SW480 (cell line): ENCODE results near the gene CCR1.
"Not testable (repeated sequence)": the region's sequence is repeated elsewhere in the genome, so short reads cannot be mapped to it uniquely, and the experiment has no call there.

Experiments used
- DNase-seq: peaks from one replicate; pipeline ENCODE4 v3.0.0-alpha.2; 2016; ENCODE audit warnings: low spot score

The CCR1 gene

DNA sequence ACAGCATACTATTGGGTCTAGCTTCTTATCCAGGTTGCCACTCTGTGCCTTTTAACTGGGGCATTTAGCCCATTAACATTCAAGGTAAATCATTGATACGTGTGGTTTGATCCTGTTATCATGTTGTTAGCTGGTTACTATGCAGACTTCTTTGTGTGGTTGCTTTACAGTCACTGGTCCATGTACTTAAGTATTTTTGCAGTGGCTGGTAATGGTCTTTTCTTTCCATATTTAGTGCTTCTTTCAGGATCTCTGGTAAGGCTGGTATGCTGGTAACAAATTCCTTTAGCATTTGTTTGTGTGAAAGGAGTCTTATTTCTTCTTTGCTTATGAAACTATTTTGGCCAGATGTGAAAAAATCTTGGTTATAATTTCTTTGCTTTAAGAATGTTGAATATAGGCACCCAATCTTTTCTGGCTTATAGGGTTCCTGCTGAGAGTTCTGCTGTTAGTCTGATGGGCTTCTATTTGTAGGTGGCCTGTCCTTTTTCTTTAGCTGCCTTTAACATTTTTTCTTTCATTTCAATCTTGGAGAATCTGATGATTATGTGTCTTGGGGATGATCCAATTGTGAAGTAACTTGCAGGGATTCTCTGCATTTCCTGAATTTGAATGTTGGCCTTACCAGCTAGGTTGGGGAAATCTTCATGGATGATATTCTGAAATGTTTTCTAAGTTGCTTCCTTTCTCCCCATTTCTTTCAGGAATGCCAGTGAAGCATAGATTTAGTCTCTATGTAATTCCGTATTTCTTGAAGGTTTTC is 39.3 kb downstream of the CCR1 start:
- DNase-seq = no peak

DNA sequence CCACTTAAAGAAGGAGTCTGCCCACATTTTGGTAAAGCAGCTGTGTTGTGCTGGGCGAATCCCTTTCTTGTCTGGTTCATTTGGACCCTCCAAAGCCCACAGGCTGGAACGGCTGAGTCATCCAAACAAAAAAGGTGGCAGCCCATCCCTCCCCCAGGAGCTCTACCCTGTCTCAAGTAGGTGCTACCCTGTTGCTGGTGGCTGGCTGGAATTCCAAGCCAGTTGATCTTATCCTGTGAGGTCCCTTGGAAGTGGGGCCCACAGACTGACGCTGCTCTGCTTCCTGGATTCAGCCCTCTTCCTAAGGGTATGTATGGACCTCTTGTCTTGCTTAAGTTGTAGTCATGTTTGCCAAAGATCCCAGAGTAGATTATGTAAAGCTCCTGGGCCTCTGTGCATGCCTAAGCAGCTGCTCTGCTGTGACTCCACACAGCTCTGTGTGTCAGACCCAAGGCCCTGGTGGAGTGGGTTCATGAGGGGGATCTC is 44.5 kb downstream of the CCR1 start:
- DNase-seq = peak; percentile 86

GRCh38 chr3:46162975-46163555 is 45.0 kb downstream of the CCR1 start:
- DNase-seq = peak; percentile 90

GRCh38 chr3:46157685-46158084 is 50.4 kb downstream of the CCR1 start:
- not testable (repeated sequence) for DNase-seq

DNA sequence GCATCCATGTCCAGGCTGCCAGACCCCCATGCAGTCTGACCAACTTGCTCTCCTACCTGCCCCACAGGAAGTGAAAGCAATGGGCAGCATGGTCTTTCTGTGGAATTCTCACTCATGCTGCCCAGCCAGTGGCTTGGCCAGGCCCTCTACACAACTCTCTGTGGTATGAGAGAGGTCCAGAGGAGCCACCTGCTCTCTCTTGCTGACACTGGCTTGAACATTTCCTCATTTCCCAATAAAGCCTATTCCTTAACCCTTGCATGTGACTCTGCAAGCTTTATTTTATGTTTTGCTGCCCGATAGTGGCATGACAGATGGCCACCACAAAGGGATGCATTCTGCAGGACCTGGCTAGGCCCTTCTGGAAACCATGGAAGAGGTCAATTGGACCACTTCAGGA is 53.8 kb downstream of the CCR1 start:
- DNase-seq = no peak
